HepG2 (cell line): Measurements from ENCODE around the gene SSU72. TPM values are rescaled to one million over a fixed set of nuclear protein-coding genes. Genes with fewer than 3 reads are reported as not detected.
A peak's percentile ranks its signal among the peaks of the same experiment; 100 is the strongest.

Source experiments
- ATAC-seq: fragments of 200-7000 bp; cut with Tn5 transposase; 3 replicates; pipeline ENCODE4 v1.9.1; 2020; ENCODE audit warnings: mild to moderate bottlenecking, moderate library complexity
- BruUV-seq: library from RNA; stranded (reverse); fragments of 400-500 nt; replicated peaks from 2 replicates; lab custom pipeline; 2021; lab: Mats Ljungman, UMichigan
- CTCF ChIA-PET: fragments of 300-600 bp; formaldehyde crosslinking; extraction: SDS; loops from one replicate; lab custom pipeline; 2021; ENCODE audit warnings: low total read pairs, inconsistent platforms, low intra/inter-chr PET ratio; lab: Yijun Ruan, JAX
- POLR2A ChIA-PET: fragments of 350-600 bp; sonication (Branson Sonifier 250); formaldehyde crosslinking; loops from one replicate; lab custom pipeline; 2020; ENCODE audit warnings: antibody characterized with exemption, inconsistent platforms; lab: Yijun Ruan, JAX
- DNase-seq: peaks from one replicate; pipeline ENCODE4 v3.0.0-alpha.2; 2015; ENCODE audit warnings: low spot score
- FAIRE-seq: peaks from 3 replicates; lab custom pipeline; 2011; peaks lifted over from hg19 to GRCh38; lab: Jason Lieb, UNC
- H2AFZ ChIP-seq: one replicate; pipeline ENCODE4 v1.6.1; 2011; ENCODE audit warnings: low read length, inconsistent platforms
- H3K27ac ChIP-seq: fragments of 300-600 bp; 3 replicates; pipeline ENCODE4 v1.8.0; 2011; ENCODE audit warnings: mixed run types, mild to moderate bottlenecking, mixed read lengths, low read length, inconsistent platforms; ENCODE audit not compliant: insufficient read depth; ENCODE audit errors: extremely low read length
- H3K27me3 ChIP-seq, 2 experiments: fragments of 200-600 bp in 1 of 2; 2 replicates in 1 of 2; 3 replicates in 1 of 2; pipeline versions ENCODE4 v1.6.0 to v1.8.0; 2011; ENCODE audit warnings: low read length in 2 of 2, mild to moderate bottlenecking in 2 of 2, moderate library complexity in 2 of 2, inconsistent platforms in 1 of 2; ENCODE audit not compliant: insufficient read depth in 2 of 2, control insufficient read depth in 1 of 2
- H3K36me3 ChIP-seq, 2 experiments: fragments of 200-600 bp in 1 of 2; replicated peaks in 1 of 2; 2 replicates in 1 of 2; 3 replicates in 1 of 2; pipeline versions ENCODE4 v1.5.1 to v1.8.0; 2011; ENCODE audit warnings: low read length in 2 of 2, inconsistent platforms in 1 of 2; ENCODE audit not compliant: insufficient read depth in 2 of 2, control insufficient read depth in 1 of 2
- H3K4me1 ChIP-seq: 2 replicates; pipeline ENCODE4 v1.5.1; 2012; ENCODE audit warnings: low read length, inconsistent platforms; ENCODE audit not compliant: insufficient read depth
- H3K4me2 ChIP-seq: 2 replicates; pipeline ENCODE4 v1.6.0; 2011; ENCODE audit warnings: low read depth, low read length, inconsistent platforms
- H3K4me3 ChIP-seq, 3 experiments: fragments of 200-600 bp in 1 of 3; sonication (generic), shearing (Covaris generic) in 1 of 3; replicated peaks in 1 of 3; 2 replicates each; pipeline ENCODE4 v1.5.1; 2011 to 2016; ENCODE audit warnings: low read length in 3 of 3, inconsistent platforms in 2 of 3, low read depth in 2 of 3, mild to moderate bottlenecking in 2 of 3, control low read depth in 1 of 3, mixed read lengths in 1 of 3; ENCODE audit not compliant: insufficient read depth in 1 of 3
- H3K79me2 ChIP-seq: one replicate; pipeline ENCODE4 v1.6.1; 2011; ENCODE audit warnings: low read length, inconsistent platforms; ENCODE audit not compliant: insufficient read depth
- H3K9ac ChIP-seq: 2 replicates; pipeline ENCODE4 v1.6.0; 2011; ENCODE audit warnings: mild to moderate bottlenecking, low read depth, low read length, inconsistent platforms; ENCODE audit not compliant: insufficient read depth
- H3K9me3 ChIP-seq: 2 replicates; pipeline ENCODE4 v1.5.1; 2012; ENCODE audit warnings: mild to moderate bottlenecking, low read length
- H4K20me1 ChIP-seq: 2 replicates; pipeline ENCODE4 v1.6.0; 2011; ENCODE audit warnings: inconsistent platforms, mild to moderate bottlenecking, low read length, moderate library complexity; ENCODE audit not compliant: insufficient read depth
- GPN1 ChIP-seq: sonication (generic); formaldehyde crosslinking; IDR thresholded peaks from 2 replicates; pipeline ENCODE4 v1.5.1; 2020; ENCODE audit warnings: missing genetic modification reagents, borderline replicate concordance
- JARID2 ChIP-seq: sonication (generic); formaldehyde crosslinking; IDR thresholded peaks from 2 replicates; pipeline ENCODE4 v1.8.1; 2023; ENCODE audit warnings: missing genetic modification reagents, inconsistent platforms; ENCODE audit not compliant: insufficient replicate concordance
- KLF13 ChIP-seq: sonication (generic); formaldehyde crosslinking; IDR thresholded peaks from 2 replicates; pipeline ENCODE4 v1.4.0; 2020; ENCODE audit warnings: mild to moderate bottlenecking, missing genetic modification reagents
- MAX ChIP-seq: IDR thresholded peaks from 2 replicates; pipeline ENCODE4 v1.6.1; 2012; ENCODE audit warnings: inconsistent platforms
- RARG ChIP-seq: sonication (generic); formaldehyde crosslinking; IDR thresholded peaks from 2 replicates; pipeline ENCODE4 v1.4.0; 2020; ENCODE audit warnings: low read depth, mild to moderate bottlenecking, missing genetic modification reagents
- SOX5 ChIP-seq: IDR thresholded peaks from 2 replicates; pipeline ENCODE4 v1.6.1; 2016; ENCODE audit warnings: borderline replicate concordance
- ZFP91 ChIP-seq: sonication (generic); formaldehyde crosslinking; IDR thresholded peaks from 2 replicates; pipeline ENCODE4 v1.9.0; 2022; ENCODE audit warnings: missing genetic modification reagents, mild to moderate bottlenecking, borderline replicate concordance
- ZGPAT ChIP-seq: IDR thresholded peaks from 2 replicates; pipeline ENCODE4 v1.6.1; 2016; ENCODE audit warnings: mild to moderate bottlenecking
- ZNF207 ChIP-seq: fragments of 450-650 bp; IDR thresholded peaks from 2 replicates; pipeline ENCODE4 v1.6.1; 2016; ENCODE audit warnings: antibody characterized with exemption, borderline replicate concordance
- ZNF432 ChIP-seq: sonication (generic); formaldehyde crosslinking; IDR thresholded peaks from 2 replicates; pipeline ENCODE4 v1.5.0; 2020; ENCODE audit warnings: missing genetic modification reagents, mild to moderate bottlenecking, borderline replicate concordance
- WGBS: methylation state at CpG from one replicate; pipeline ENCODE4 v1.1.6; 2017; ENCODE audit warnings: low lambda C conversion rate; 5-methylcytosine and 5-hydroxymethylcytosine counted together
- in situ Hi-C: cut with HindIII; loops from 2 replicates; pipeline ENCODE4 v1.10.0; 2017; ENCODE audit warnings: low pct_unique_long_range_greater_than_20kb; ENCODE audit not compliant: extremely low pct_ligation_motif_present
- intact Hi-C: fragments of 100-400 bp; cut with micrococcal nuclease; formaldehyde crosslinking; loops from one replicate; pipeline ENCODE4 v1.10.0; 2022; ENCODE audit not compliant: unreplicated experiment
- polyA plus RNA-seq, 8 experiments: library from polyadenylated mRNA; depleted of rRNA in 3 of 8; stranded (reverse) in 7 of 8; unstranded in 1 of 8; fragments of >200 nt; fragmentation: Illumina TruSeq in 4 of 8; extraction: Trizol in 4 of 8; gene quantifications; 2 replicates each; pipeline versions ENCODE4 v1.2.1 to v1.2.3, GENCODE V29; 2011 to 2016; ENCODE audit warnings: low read depth in 4 of 8, missing spikeins in 1 of 8, mixed read lengths in 1 of 8; ENCODE audit not compliant: insufficient read depth in 1 of 8
- total RNA-seq, 5 experiments: library from RNA; depleted of rRNA; stranded (reverse); fragments of >200 nt; fragmentation: Illumina TruSeq; extraction: Trizol; gene quantifications; 2 replicates each; pipeline ENCODE4 v1.2.3, GENCODE V29; 2016; ENCODE audit warnings: low read depth in 1 of 5

Gene SSU72
- total and polyA plus RNA-seq, 2 of the 13 experiments (the other 11 are each of a cell fraction or from before 2014, with no cell fraction given): 42.8 to 67.1 TPM

- TF ChIP-seq ZFP91 (CRISPR knock-in tag) (0 out of 2 replicates have a peak, but pooled peaks have one; percentile 27), JARID2 (no peak)
These were observed 26.3 kb upstream of the SSU72 start (continued) for GRCh38 chr1:1600861-1601563.

GRCh38 chr1:1599935-1600860 is 25.5 kb upstream of the SSU72 start, which contains the start of gene FNDC10:
FNDC10 (minus strand) TSS chr1:1600135; CDS start chr1:1600015, 120 bp downstream.
- Histone ChIP-seq H3K27me3 (peaks cover 9 to 28% of the 10 kb centered on the region in 2 experiments), H3K27ac (no peak within 1 kb of the TSS), H3K4me2 (peak within 1 kb of the TSS; percentile 76), H2AFZ (no peak within 1 kb of the TSS), H3K4me3 (peak within 1 kb of the TSS; percentile 21 to 70 (median 50); a peak in 5 of 6 replicates), H3K9ac (peak within 1 kb of the TSS; percentile 39), H3K79me2 (no peaks in the 10 kb centered on the region), H3K9me3 (no peaks in the 10 kb centered on the region), H3K4me1 (peaks cover 57% of the 10 kb centered on the region), H3K36me3 (no peaks in the 10 kb centered on the region), H4K20me1 (no peaks in the 10 kb centered on the region)
- DNase-seq (no peak), ATAC-seq (no peak), FAIRE-seq (no peak)
- WGBS: 62% methylated on average over 14 of the region's 125 CpGs
- ChIA-PET CTCF (no interaction called here), POLR2A (no interaction called here)
- intact Hi-C loops (no loop called here), in situ Hi-C loops (no loop called here)
- no TSS peak for BruUV-seq
- no peak for TF ChIP-seq ZNF207
- TF ChIP-seq MAX: no peak; the same call in 1 of the 2 replicates
- no peak for TF ChIP-seq ZGPAT (CRISPR knock-in tag)
- TF ChIP-seq ZNF432 (CRISPR knock-in tag): no peak
- TF ChIP-seq KLF13: no peak
- TF ChIP-seq RARG: no peak
- TF ChIP-seq SOX5 (CRISPR knock-in tag): no peak
- TF ChIP-seq GPN1 (CRISPR knock-in tag): no peak
